ENCODE results near the gene VTN. TPM values are rescaled to one million over a fixed set of nuclear protein-coding genes. Genes with fewer than 3 reads are reported as not detected.
A peak's percentile ranks its signal among the peaks of the same experiment; 100 is the strongest.

VTN gene
- total RNA-seq, 1 donor from 2014 or later = 0.41 TPM

DNA sequence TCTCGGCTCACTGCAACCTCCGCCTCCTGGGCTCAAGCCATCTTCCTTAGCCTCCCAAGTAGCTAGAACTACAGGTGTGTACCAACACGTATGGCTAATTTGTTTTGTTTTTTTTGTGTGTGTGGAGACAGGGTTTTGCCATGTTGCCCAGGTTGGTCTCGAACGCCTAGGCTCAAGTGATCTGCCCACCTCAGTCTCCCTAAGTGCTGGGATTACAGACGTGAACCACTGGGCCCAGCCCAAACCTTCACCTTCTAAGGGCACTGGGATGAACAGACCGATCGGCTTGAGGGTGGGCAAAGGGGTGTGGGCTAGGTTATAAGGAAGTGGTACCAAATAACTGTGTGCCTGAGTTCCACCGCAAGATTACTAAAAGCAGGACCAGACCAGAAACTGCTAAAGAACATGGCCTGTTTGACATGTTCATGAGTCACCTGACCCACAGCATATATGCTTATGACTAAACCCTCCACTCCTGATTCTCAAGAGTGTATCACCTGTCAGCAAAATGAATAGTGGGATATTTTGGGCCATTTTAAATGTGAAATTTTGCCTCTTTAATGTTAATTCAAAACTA lies 43.0 kb downstream of the VTN start:
- DNase-seq (ENCODE audit: low spot score in 2 of 2) (no peak), FAIRE-seq (no peak)

- FAIRE-seq = no peak
- no peak for DNase-seq (ENCODE audit: low spot score in 2 of 2)
Measured at GRCh38 chr17:28326114-28326513, 44.0 kb downstream of the VTN start.

GRCh38 chr17:28325211-28325610 lies 44.9 kb downstream of the VTN start:
- DNase-seq (ENCODE audit: low spot score in 2 of 2) = no peak
- no peak for FAIRE-seq

- DNase-seq (ENCODE audit: low spot score in 2 of 2) = no peak
- no peak for FAIRE-seq
Measured at GRCh38 chr17:28324781-28325180, 45.3 kb downstream of the VTN start.

GRCh38 chr17:28324267-28324745 lies 45.8 kb downstream of the VTN start:
- no peak for FAIRE-seq

DNA sequence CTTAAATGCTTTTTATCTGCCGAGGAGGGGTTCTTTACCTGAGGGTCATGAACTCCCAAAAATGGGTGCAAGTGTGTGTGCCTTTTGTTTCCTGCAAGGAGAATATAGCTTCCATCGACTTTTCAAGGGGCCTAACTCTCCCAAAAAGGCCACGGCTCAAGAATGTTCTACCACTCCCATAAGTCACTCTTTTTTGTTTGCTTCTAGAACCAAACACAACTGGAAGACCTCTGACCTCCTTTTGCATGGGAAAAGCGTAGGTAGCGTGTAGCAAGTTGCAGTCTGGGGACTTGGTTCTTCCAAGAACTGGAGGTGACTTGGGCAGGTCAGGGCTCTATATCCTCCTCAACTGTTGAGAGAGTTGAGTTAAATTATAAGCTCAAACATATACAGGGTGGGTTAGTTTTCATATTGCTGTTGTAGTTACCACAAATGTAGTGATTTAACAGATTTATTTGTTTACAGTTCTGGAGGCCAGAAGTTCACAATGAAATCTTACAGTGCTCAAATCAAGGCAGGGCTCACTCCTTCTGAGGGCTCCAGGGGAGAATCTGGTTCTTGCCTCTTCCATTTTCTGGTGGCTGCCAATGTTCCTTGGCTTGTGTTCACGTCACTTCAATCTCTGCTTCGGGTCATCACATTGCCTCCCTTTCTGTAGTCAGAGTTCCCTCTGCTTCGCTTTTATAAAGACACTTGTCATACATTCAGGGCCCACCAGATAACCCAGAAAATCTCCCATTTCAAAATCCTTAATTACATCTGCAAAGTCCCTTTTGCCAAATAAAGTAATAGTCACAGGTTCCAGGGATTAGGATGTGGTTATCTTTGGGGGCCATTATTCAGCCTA lies 49.7 kb downstream of the VTN start:
- FAIRE-seq (no peak), DNase-seq (ENCODE audit: low spot score in 2 of 2) (no peak)

More at GRCh38 chr17:28324267-28324745, 45.8 kb downstream of the VTN start:
- DNase-seq (ENCODE audit: low spot score in 2 of 2) = no peak

- DNase-seq (ENCODE audit: low spot score in 2 of 2) (no peak), FAIRE-seq (no peak)
Measured at GRCh38 chr17:28319598-28319935, 50.5 kb downstream of the VTN start.

DNA sequence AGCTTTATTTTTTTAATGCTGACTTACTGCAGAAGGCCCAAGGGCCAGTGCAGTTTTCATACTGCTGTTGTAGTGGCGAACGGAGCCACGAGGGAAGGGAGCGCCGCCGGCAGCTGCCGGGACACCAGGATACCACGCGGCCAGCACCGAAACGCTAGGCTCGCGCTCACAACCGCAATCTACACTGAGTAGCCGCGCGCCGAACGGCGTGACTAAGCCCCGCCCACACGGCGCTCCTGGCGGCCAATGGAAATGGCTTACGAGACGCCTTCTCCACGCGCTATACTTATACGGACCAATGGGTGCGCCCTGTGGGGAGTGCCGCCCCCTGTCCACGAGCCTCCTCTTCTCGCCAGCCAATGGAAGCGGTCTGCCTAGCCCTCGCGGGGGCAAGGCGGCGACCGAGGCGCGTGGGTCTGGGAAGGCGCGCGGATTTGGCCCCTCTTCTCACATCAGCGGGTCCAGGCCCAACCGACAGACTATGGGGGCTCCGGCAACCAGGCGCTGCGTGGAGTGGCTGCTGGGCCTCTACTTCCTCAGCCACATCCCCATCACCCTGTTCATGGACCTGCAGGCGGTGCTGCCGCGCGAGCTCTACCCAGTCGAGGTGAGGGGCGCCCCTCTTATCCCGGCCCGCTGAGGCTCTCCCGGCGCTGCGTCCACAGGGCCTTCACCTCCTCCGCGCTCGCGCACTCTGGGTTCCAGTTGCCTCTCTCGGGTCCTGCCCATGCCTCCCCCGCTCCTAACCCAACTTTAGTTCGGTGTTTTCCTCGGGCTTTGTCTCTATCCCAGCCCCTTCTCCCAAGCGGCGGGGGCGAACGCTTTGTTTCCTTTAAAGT lies 51.1 kb downstream of the VTN start, which contains the start of gene TMEM97:
Gene TMEM97, plus strand, starts transcription at position 442 of the 839 bp plus-strand sequence. Its CDS starts 40 bp downstream, at position 482.
- peak; percentile 92 to 96 for DNase-seq (ENCODE audit: low spot score in 2 of 2)
- peak; percentile 3 for FAIRE-seq

DNA sequence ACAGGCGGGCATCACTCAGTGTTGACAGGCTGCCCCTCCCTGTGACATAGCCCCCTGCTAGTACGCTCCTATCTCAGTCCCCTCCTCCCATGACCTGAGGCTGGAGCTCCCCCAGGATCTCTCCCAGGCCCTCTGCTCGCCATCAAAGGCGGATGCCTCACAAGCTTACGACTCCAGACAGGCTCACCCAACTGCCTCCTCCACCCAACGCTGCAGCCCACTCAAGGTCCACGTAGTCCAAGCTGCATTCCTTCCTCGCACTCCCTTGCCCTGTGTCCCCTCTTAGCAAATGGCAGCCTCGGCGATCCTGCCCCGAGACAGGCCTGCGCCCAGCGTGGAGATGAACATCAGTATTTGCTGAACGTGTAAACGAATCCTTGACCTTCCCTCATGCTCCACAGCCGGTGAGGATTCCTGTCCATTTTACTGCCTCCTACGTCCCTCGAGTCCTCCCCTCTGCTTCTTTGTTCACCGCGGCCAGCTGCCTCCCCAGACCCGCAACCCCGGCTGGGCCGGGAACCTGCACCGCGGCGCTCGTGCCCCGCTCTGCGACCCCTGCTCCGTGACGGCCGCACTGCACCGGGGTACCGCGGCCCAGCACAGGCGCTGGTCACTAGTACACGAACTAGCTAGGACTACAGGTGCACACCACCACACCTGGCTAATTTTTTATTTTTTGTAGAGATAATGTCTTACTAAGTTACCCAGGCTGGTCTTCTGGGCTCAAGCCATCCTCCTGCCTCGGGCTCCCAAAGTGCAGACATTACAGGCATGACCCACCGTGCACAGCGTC lies 51.9 kb downstream of the VTN start:
- FAIRE-seq = no peak
- DNase-seq (ENCODE audit: low spot score in 2 of 2) = no peak

Other genes with a start within 250 kb of the VTN start
- 50.1 TPM for gene TMEM97, start 51.1 kb downstream of the VTN start, total RNA-seq
- 31.0 TPM for gene IFT20, start 34.8 kb downstream of the VTN start, total RNA-seq
- gene TNFAIP1, start 34.5 kb downstream of the VTN start, total RNA-seq = 28.5 TPM
- gene POLDIP2, start 12.8 kb downstream of the VTN start, total RNA-seq = 42.0 TPM
- gene SEBOX, start 5.1 kb downstream of the VTN start, total RNA-seq = not detected
- 18.3 TPM for gene SARM1, start 1.4 kb upstream of the VTN start, total RNA-seq
- 12.2 TPM for gene SLC46A1, start 35.9 kb upstream of the VTN start, total RNA-seq
- not detected for gene SLC13A2, start 103.3 kb upstream of the VTN start, total RNA-seq
- not detected for gene FOXN1, start 136.0 kb upstream of the VTN start, total RNA-seq
- gene UNC119, start 182.3 kb upstream of the VTN start, total RNA-seq = 32.6 TPM
- gene PIGS, start 201.2 kb upstream of the VTN start, total RNA-seq = 16.3 TPM
- gene ALDOC, start 206.6 kb upstream of the VTN start, total RNA-seq = 56.7 TPM
- 3.7 TPM for gene SPAG5, start 228.7 kb upstream of the VTN start, total RNA-seq
- 11.8 TPM for gene RSKR, start 243.9 kb upstream of the VTN start, total RNA-seq

Measured in frontal cortex (tissue), 4 donors.